OCI-LY3 (cell line): Measurements from ENCODE around the gene EXOC6.

Experiments
- H2AFZ ChIP-seq: fragments of 200-600, 300-600 bp; shearing (Covaris generic); 2 replicates; pipeline ENCODE4 v1.6.0; 2014; ENCODE audit warnings: antibody characterized with exemption, low read depth, low read length
- H3K27ac ChIP-seq: fragments of 200-600, 300-600 bp; sonication (generic); 2 replicates; pipeline ENCODE4 v1.5.1; 2014; ENCODE audit warnings: mild to moderate bottlenecking, low read length, moderate library complexity, mixed read lengths
- H3K27me3 ChIP-seq: fragments of 200-600, 300-600 bp; sonication (generic); 2 replicates; pipeline ENCODE4 v1.6.1; 2014; ENCODE audit warnings: low read depth, low read length, mixed read lengths
- H3K36me3 ChIP-seq: fragments of 200-600, 300-600 bp; sonication (generic); replicated peaks from 2 replicates; pipeline ENCODE3; 2014; ENCODE audit warnings: low read depth, low read length, mixed read lengths
- H3K4me1 ChIP-seq: fragments of 300-600, 200-600 bp; sonication (generic); 2 replicates; pipeline ENCODE4 v1.6.1; 2014; ENCODE audit warnings: low read length, mixed read lengths
- H3K4me2 ChIP-seq: fragments of 200-600, 300-600 bp; sonication (generic); 2 replicates; pipeline ENCODE4 v1.6.1; 2014; ENCODE audit warnings: low read length, mixed read lengths
- H3K4me3 ChIP-seq: fragments of 300-600, 200-600 bp; sonication (generic); 2 replicates; pipeline ENCODE4 v1.5.1; 2014; ENCODE audit warnings: antibody characterized with exemption, mild to moderate bottlenecking, low read length, moderate library complexity
- H3K79me2 ChIP-seq: fragments of 300-600, 200-600 bp; shearing (Covaris generic); 2 replicates; pipeline ENCODE4 v1.6.1; 2014; ENCODE audit warnings: mild to moderate bottlenecking, low read length, mixed read lengths
- H3K9ac ChIP-seq: fragments of 300-600, 200-600 bp; shearing (Covaris generic); 2 replicates; pipeline ENCODE4 v1.6.0; 2014; ENCODE audit warnings: mild to moderate bottlenecking, low read length, moderate library complexity
- H3K9me3 ChIP-seq: fragments of 200-600, 300-600 bp; shearing (Covaris generic); 2 replicates; pipeline ENCODE4 v1.6.1; 2014; ENCODE audit warnings: low read length, mixed read lengths; ENCODE audit not compliant: insufficient read depth
- H4K20me1 ChIP-seq: fragments of 200-600, 300-600 bp; sonication (generic); 2 replicates; pipeline ENCODE4 v1.6.1; 2016; ENCODE audit warnings: low read length, mixed read lengths; ENCODE audit not compliant: insufficient read depth
- EZH2phosphoT487 ChIP-seq: fragments of 200-600 bp; shearing (Covaris generic); IDR thresholded peaks from 2 replicates; pipeline ENCODE4 v1.6.1; 2018; ENCODE audit warnings: antibody characterized with exemption, mixed run types, low read depth
- TF ChIP-seq, protein P1 (sequence below): fragments of 200-600, 300-600 bp; sonication (generic); IDR thresholded peaks from 2 replicates; pipeline ENCODE4 v1.5.1; 2014; ENCODE audit warnings: antibody characterized with exemption, low read length, low read depth

The EXOC6 gene

DNA sequence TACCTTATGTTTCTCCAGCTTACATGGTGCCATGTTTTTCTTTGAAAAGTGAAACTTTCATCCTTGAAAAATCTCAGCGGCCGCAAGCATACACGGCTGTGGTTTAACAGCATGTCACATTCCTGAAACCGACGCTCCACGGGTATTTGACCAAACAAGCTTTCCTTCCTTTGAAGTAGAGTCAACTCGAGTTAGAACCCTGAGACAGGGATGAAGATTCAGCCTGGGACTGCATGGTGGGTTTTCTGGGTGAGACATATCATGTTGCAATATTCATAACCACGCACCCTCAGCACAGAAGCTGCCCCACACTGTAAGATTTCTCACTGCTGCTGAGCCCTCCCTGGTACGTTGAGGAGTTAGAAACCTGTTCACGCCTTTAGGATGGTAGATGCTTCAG is 233.5 kb downstream of the EXOC6 start:
- H3K9ac ChIP-seq = no peak overlapping the region
- H3K79me2 ChIP-seq = no peaks in the 10 kb centered on the region
- H3K27ac ChIP-seq = no peak overlapping the region
- H3K27me3 ChIP-seq = 0 out of 2 replicates have a peak, but pooled peaks cover under 1% of the 10 kb centered on the region
- H3K36me3 ChIP-seq = no peaks in the 10 kb centered on the region
- peaks cover 3% of the 10 kb centered on the region; the same call in 1 of the 2 replicates for H3K4me1 ChIP-seq
- no peaks in the 10 kb centered on the region for H4K20me1 ChIP-seq
- no peak overlapping the region for H2AFZ ChIP-seq
- TF ChIP-seq, protein P1, sequence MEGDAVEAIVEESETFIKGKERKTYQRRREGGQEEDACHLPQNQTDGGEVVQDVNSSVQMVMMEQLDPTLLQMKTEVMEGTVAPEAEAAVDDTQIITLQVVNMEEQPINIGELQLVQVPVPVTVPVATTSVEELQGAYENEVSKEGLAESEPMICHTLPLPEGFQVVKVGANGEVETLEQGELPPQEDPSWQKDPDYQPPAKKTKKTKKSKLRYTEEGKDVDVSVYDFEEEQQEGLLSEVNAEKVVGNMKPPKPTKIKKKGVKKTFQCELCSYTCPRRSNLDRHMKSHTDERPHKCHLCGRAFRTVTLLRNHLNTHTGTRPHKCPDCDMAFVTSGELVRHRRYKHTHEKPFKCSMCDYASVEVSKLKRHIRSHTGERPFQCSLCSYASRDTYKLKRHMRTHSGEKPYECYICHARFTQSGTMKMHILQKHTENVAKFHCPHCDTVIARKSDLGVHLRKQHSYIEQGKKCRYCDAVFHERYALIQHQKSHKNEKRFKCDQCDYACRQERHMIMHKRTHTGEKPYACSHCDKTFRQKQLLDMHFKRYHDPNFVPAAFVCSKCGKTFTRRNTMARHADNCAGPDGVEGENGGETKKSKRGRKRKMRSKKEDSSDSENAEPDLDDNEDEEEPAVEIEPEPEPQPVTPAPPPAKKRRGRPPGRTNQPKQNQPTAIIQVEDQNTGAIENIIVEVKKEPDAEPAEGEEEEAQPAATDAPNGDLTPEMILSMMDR = no peak
- no peak for TF ChIP-seq EZH2phosphoT487
- H3K9me3 ChIP-seq = no peaks in the 10 kb centered on the region
- H3K4me3 ChIP-seq = no peak overlapping the region
- no peak overlapping the region for H3K4me2 ChIP-seq

DNA sequence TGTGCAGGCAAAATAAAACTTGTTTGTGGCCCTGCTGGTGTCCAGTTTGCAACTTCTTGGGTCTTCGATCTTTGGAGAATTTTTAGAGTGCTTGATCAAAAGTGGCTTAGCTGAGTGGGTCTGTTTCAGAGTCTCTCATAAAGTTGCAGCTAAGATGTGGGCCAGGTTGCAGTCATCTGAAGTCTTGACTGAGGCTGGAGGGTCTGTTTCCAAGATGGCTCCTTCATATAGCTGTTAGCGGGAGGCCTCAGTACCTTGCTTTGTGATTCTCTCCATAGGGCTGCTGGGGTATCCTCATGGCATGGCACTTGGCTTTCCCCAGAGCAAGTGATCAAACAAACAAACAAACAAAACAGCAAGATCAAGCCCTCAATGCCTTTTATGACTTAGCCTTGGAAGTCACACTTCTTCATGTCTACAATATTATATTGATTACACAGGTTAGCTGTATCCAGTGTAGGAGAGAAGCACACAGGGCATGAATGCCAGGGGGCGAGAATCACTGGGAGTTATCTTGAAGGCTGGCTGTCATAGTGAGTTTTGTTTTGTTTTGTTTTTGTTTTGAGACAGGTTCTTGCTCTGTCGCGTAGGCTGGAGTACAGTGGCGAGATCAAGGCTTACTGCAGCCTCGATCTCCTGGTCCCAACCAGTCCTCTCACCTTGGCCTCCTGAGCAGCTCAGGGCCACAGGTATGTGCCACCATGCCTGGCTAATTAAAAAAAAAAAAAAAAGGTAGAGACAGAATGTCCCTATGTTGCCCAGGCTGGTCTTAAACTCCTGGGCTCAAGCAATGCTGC is 235.6 kb downstream of the EXOC6 start:
- no peaks in the 10 kb centered on the region for H3K79me2 ChIP-seq
- H3K36me3 ChIP-seq = no peaks in the 10 kb centered on the region
- H4K20me1 ChIP-seq = no peaks in the 10 kb centered on the region
- H3K9me3 ChIP-seq = no peaks in the 10 kb centered on the region
- H3K27me3 ChIP-seq = no peaks in the 10 kb centered on the region
- H3K4me2 ChIP-seq = no peak overlapping the region
- no peak overlapping the region for H2AFZ ChIP-seq
- H3K27ac ChIP-seq = no peak overlapping the region
- H3K9ac ChIP-seq = no peak overlapping the region
- H3K4me1 ChIP-seq = peaks cover 3% of the 10 kb centered on the region; the same call in 1 of the 2 replicates
- TF ChIP-seq, protein P1 = no peak
- TF ChIP-seq EZH2phosphoT487 = no peak
- no peak overlapping the region for H3K4me3 ChIP-seq

DNA sequence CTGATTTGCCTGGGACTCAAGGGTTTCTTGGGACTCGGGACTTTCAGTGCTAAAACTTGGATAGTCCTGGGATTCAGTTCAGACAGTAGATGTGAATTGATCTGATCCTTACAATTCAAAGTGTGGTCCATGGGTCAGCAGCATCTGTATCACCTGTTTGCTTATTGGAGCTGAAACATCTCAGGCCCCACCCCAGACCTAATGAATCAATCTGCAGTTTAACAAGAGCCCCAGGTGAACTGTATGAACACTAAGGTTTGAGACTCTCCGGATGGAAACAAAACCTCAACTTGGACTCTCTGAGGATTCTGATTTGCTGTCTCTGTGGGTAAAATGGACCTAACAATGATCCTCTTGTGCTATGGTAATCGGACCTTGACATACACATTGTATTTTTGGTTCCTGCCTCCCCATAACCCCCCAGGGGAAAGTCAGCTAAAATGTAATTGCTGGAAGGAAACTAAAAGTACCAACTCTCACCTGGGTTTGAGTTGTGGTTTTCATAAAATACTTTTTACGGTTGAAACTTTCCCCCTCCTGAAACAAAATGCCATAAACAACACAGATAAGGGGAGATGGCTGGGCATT is 237.0 kb downstream of the EXOC6 start:
- Histone ChIP-seq H4K20me1 (no peaks in the 10 kb centered on the region), H3K27ac (no peak overlapping the region), H3K4me3 (no peak overlapping the region), H3K36me3 (no peaks in the 10 kb centered on the region), H3K79me2 (no peaks in the 10 kb centered on the region), H3K4me2 (no peak overlapping the region), H2AFZ (no peak overlapping the region), H3K9ac (no peak overlapping the region), H3K4me1 (no peaks in the 10 kb centered on the region), H3K27me3 (no peaks in the 10 kb centered on the region), H3K9me3 (no peaks in the 10 kb centered on the region)
- TF ChIP-seq EZH2phosphoT487 = no peak
- TF ChIP-seq, protein P1 = no peak

DNA sequence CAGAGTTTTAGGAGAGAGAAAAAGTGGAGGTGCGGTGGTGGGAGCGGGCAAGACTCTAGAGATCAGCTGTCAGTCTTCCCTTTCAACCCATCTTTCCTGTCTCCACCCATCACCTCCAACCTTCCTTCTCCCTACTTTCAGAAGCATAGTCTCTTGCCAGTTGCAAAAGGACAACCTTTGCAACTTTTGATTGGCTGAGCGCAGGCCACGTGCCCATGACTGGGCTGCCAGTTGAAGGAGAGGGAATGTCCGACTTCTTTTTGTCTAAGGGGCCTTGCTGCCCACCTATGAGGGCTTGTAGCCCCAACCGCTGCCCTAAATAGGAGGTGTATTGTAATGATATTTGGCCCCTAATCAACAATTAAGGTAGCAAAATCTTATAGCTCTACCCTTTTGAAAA is 238.0 kb downstream of the EXOC6 start:
- H3K9ac ChIP-seq = no peak overlapping the region
- no peak overlapping the region for H3K4me3 ChIP-seq
- no peaks in the 10 kb centered on the region for H3K79me2 ChIP-seq
- no peak overlapping the region for H2AFZ ChIP-seq
- H3K27me3 ChIP-seq = no peaks in the 10 kb centered on the region
- no peak overlapping the region for H3K27ac ChIP-seq
- no peaks in the 10 kb centered on the region for H3K36me3 ChIP-seq
- H3K4me2 ChIP-seq = no peak overlapping the region
- no peaks in the 10 kb centered on the region for H3K4me1 ChIP-seq
- H4K20me1 ChIP-seq = no peaks in the 10 kb centered on the region
- H3K9me3 ChIP-seq = no peaks in the 10 kb centered on the region
- TF ChIP-seq EZH2phosphoT487 = no peak
- TF ChIP-seq, protein P1 = no peak
